Lower leg skin (tissue), 4 donors: ENCODE results near the gene HSPG2. TPM values are rescaled to one million over a fixed set of nuclear protein-coding genes. Genes with fewer than 3 reads are reported as not detected.

ENCODE experiments used
- DNase-seq, 2 donors: peaks; one replicate each; pipeline ENCODE4 v3.0.0-alpha.2; 2019; ENCODE audit warnings: low spot score in 2 of 2
- H3K4me3 ChIP-seq: fragments of 200-600 bp; sonication (generic); 2 replicates; pipeline ENCODE4 v1.5.1; 2017; ENCODE audit warnings: mild to moderate bottlenecking, low read depth; ENCODE audit not compliant: poor library complexity, severe bottlenecking
- CTCF ChIP-seq, 3 donors: fragments of 450-650 bp; IDR thresholded peaks; one replicate each; pipeline ENCODE4 v1.5.1; 2016; ENCODE audit warnings: antibody characterized with exemption in 3 of 3, mild to moderate bottlenecking in 3 of 3, moderate library complexity in 2 of 3
- POLR2A ChIP-seq, 2 donors: fragments of 450-650 bp; IDR thresholded peaks; one replicate each; pipeline ENCODE4 v1.6.1; 2016 to 2017; ENCODE audit warnings: antibody characterized with exemption in 2 of 2, mild to moderate bottlenecking in 1 of 2, moderate library complexity in 1 of 2
- WGBS, 2 donors: methylation state at CpG; one replicate each; pipeline ENCODE4 v1.1.5; 2018; 5-methylcytosine and 5-hydroxymethylcytosine counted together
- intact Hi-C: fragments of 100-400 bp; cut with DNase I; formaldehyde crosslinking; loops from one replicate; pipeline ENCODE4 v1.15.0; 2023; ENCODE audit warnings: low total_unique reads
- total RNA-seq, 4 donors: library from RNA; depleted of rRNA; stranded (reverse); fragments of >200 nt; gene quantifications; one replicate each; pipeline ENCODE4 v1.1.0, GENCODE V29; 2016

HSPG2 gene
- total RNA-seq, 4 donors from 2014 or later, result 67.9 to 171 (median 99.6) TPM

- 93 to 94% methylated on average over 7 of the region's 7 CpGs for WGBS, 2 donors
- TF ChIP-seq CTCF (IDR thresholded peaks at IDR 0.05) (no peak), POLR2A (IDR thresholded peaks at IDR 0.05) (no peak)
- intact Hi-C loops, result no loop called here
- H3K4me3 ChIP-seq, result no peak overlapping the region
- DNase-seq, result no peak
Observed at GRCh38 chr1:21825393-21825792, 111.7 kb downstream of the HSPG2 start.

- no peak overlapping the region for H3K4me3 ChIP-seq
- 89 to 90% methylated on average over 2 of the region's 2 CpGs for WGBS, 2 donors
- intact Hi-C loops, result no loop called here
- no peak for DNase-seq
- TF ChIP-seq POLR2A (IDR thresholded peaks at IDR 0.05), result no peak
- TF ChIP-seq CTCF (IDR thresholded peaks at IDR 0.05), result no peak
Observed at GRCh38 chr1:21824926-21825325, 112.2 kb downstream of the HSPG2 start.

- intact Hi-C loops, result no loop called here
- 93 to 96% methylated on average over 12 to 22 of the region's 22 CpGs for WGBS, 2 donors
- H3K4me3 ChIP-seq, result no peak overlapping the region
- TF ChIP-seq POLR2A (IDR thresholded peaks at IDR 0.05), result no peak
- no peak for TF ChIP-seq CTCF (IDR thresholded peaks at IDR 0.05)
- no peak for DNase-seq
Observed at GRCh38 chr1:21823980-21824702, 113.0 kb downstream of the HSPG2 start.

GRCh38 chr1:21823206-21823979 lies 113.7 kb downstream of the HSPG2 start:
- DNase-seq, result no peak
- H3K4me3 ChIP-seq, result no peak overlapping the region
- intact Hi-C loops, result no loop called here
- WGBS, 2 donors, result 85 to 88% methylated on average over 42 to 44 of the region's 44 CpGs
- TF ChIP-seq POLR2A (IDR thresholded peaks at IDR 0.05), result no peak
- no peak for TF ChIP-seq CTCF (IDR thresholded peaks at IDR 0.05)

GRCh38 chr1:21822349-21822748 lies 114.8 kb downstream of the HSPG2 start:
- WGBS, 2 donors, result 38 to 58% methylated on average over 9 of the region's 9 CpGs
- intact Hi-C loops, result no loop called here
- DNase-seq, result no peak
- TF ChIP-seq POLR2A (IDR thresholded peaks at IDR 0.05) (no peak), CTCF (IDR thresholded peaks at IDR 0.05) (no peak)
- no peak overlapping the region for H3K4me3 ChIP-seq
